ENCODE measurements around the gene MICU1. TPM values are rescaled to one million over a fixed set of nuclear protein-coding genes. Genes with fewer than 3 reads are reported as not detected.
A peak's percentile ranks its signal among the peaks of the same experiment; 100 is the strongest.

Gene MICU1
- polyA plus RNA-seq, 1 donor, result 54.6 TPM

DNA sequence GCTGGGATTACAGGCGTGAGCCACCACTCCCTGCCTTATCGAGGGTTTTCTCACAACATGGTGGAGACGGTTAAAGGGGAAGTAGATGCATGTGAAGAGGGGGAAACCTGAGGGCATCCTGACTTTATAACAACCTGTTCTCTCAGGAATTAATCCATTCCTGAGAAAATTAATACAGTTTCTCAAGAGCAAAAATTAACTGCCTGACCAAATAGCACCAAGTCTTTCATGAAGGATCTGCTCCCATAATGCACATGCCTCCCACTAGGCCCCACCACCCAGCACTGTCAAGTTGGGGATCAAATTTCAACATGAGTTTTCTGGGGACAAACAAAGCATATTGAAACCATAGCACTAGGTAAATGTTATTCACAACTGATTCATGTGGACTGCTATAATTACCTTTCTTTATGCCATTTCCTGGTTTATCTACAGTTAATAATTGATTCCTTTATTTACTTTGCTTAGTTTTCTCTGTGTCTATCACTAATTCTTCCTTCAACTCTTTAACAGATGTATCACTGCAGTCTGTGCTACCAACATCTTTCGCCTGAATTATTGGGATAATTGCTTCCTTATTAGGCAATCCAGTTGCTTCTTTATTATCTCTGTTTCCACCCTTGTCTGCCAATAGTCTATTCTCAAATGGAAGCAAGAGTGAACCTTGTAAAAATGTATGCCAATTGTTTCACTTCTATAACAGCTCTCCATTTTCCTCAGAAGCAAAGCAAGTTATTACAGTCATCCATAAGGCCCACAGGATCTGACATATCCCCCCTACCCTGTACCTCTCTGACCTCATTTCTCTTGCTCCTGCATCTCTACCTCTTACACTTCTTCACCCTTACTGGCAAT is 12.9 kb upstream of the MICU1 start:
- no peak overlapping the region for H3K4me3 ChIP-seq (ENCODE audit: low read length)
- H3K9me3 ChIP-seq (ENCODE audit: control insufficient read depth, low read depth, low read length), result no peaks in the 10 kb centered on the region
- no peaks in the 10 kb centered on the region for H3K27me3 ChIP-seq (ENCODE audit: control insufficient read depth, insufficient read depth, low read length)
- H3K4me1 ChIP-seq (ENCODE audit: control insufficient read depth, insufficient read depth, low read length), result peaks cover 12% of the 10 kb centered on the region
- H3K36me3 ChIP-seq (ENCODE audit: control insufficient read depth, insufficient read depth, low read length), result no peaks in the 10 kb centered on the region
- 0% methylated on average over 1 of the region's 4 CpGs for WGBS (ENCODE audit: insufficient coverage, low lambda C conversion rate)
- peak overlapping the region; percentile 61 for H3K27ac ChIP-seq (ENCODE audit: low read length)
- DNase-seq, result peak; percentile 54 to 81

DNA sequence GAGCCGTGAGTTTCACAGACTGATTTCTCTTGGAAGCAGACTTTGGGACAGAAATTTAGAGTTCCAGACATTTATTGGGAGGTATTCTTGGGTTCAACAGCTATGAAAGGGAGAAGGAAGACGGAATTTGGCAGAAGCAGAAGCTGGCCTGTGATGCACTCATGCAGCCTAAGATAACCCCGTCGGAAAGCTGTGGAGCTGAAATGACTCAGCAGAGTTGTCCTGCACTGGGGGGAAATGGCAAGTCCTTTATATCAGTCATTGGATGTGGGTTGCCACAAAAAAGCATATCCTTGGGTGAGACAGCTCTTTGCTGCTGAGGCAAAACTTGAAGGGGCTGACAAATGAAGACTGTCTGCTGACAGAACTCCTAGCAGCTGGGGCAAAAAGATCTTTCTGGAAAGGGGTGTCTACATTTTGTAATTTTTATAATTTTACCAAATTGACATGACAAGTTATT is 11.5 kb upstream of the MICU1 start:
- Histone ChIP-seq H3K27ac (ENCODE audit: low read length) (no peak overlapping the region), H3K27me3 (ENCODE audit: control insufficient read depth, insufficient read depth, low read length) (no peaks in the 10 kb centered on the region), H3K4me1 (ENCODE audit: control insufficient read depth, insufficient read depth, low read length) (peaks cover 11% of the 10 kb centered on the region), H3K9me3 (ENCODE audit: control insufficient read depth, low read depth, low read length) (no peaks in the 10 kb centered on the region), H3K4me3 (ENCODE audit: low read length) (no peak overlapping the region), H3K36me3 (ENCODE audit: control insufficient read depth, insufficient read depth, low read length) (no peaks in the 10 kb centered on the region)
- DNase-seq, result no peak
- WGBS (ENCODE audit: insufficient coverage, low lambda C conversion rate), result no CpG with 5 or more reads among the region's 4 CpGs

GRCh38 chr10:72630144-72630543 is 4.3 kb upstream of the MICU1 start:
- Histone ChIP-seq H3K36me3 (ENCODE audit: control insufficient read depth, insufficient read depth, low read length) (no peaks in the 10 kb centered on the region), H3K9me3 (ENCODE audit: control insufficient read depth, low read depth, low read length) (no peaks in the 10 kb centered on the region), H3K27me3 (ENCODE audit: control insufficient read depth, insufficient read depth, low read length) (no peaks in the 10 kb centered on the region), H3K4me1 (ENCODE audit: control insufficient read depth, insufficient read depth, low read length) (no peaks in the 10 kb centered on the region), H3K27ac (ENCODE audit: low read length) (no peak overlapping the region), H3K4me3 (ENCODE audit: low read length) (no peak overlapping the region)
- WGBS (ENCODE audit: insufficient coverage, low lambda C conversion rate), result no CpG with 5 or more reads among the region's 2 CpGs
- DNase-seq, result no peak

GRCh38 chr10:72626444-72626754 is 520 bp upstream of the MICU1 start:
- peak overlapping the region; percentile 80 for H3K4me3 ChIP-seq (ENCODE audit: low read length)
- peaks cover 3% of the 10 kb centered on the region for H3K36me3 ChIP-seq (ENCODE audit: control insufficient read depth, insufficient read depth, low read length)
- H3K9me3 ChIP-seq (ENCODE audit: control insufficient read depth, low read depth, low read length), result no peaks in the 10 kb centered on the region
- peak overlapping the region; percentile 23 for H3K27ac ChIP-seq (ENCODE audit: low read length)
- no peaks in the 10 kb centered on the region for H3K4me1 ChIP-seq (ENCODE audit: control insufficient read depth, insufficient read depth, low read length)
- no CpG with 5 or more reads among the region's 1 CpG for WGBS (ENCODE audit: insufficient coverage, low lambda C conversion rate)
- H3K27me3 ChIP-seq (ENCODE audit: control insufficient read depth, insufficient read depth, low read length), result no peaks in the 10 kb centered on the region
- no peak for DNase-seq

DNA sequence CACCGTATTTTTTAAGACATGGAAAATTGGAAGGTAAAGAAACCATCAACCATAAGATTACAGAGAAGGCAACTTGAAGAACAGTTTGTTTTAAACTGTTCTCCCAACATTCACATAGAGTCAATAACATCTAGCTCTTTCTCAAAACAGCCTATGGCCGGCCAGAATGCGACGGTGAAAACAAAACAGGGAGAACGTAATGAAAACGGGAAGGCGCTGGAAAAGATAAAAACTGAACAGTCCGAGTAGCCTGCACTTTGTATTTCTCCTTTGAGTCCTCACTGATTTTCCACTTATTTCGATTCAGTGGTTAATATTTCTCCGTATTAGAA is 637 bp downstream of the MICU1 start:
- Histone ChIP-seq H3K4me1 (ENCODE audit: control insufficient read depth, insufficient read depth, low read length) (no peaks in the 10 kb centered on the region), H3K36me3 (ENCODE audit: control insufficient read depth, insufficient read depth, low read length) (peaks cover 3% of the 10 kb centered on the region), H3K4me3 (ENCODE audit: low read length) (peak overlapping the region; percentile 80), H3K27me3 (ENCODE audit: control insufficient read depth, insufficient read depth, low read length) (no peaks in the 10 kb centered on the region), H3K9me3 (ENCODE audit: control insufficient read depth, low read depth, low read length) (no peaks in the 10 kb centered on the region), H3K27ac (ENCODE audit: low read length) (peak overlapping the region; percentile 84)
- DNase-seq, result no peak
- WGBS (ENCODE audit: insufficient coverage, low lambda C conversion rate), result 0% methylated on average over 7 of the region's 10 CpGs

DNA sequence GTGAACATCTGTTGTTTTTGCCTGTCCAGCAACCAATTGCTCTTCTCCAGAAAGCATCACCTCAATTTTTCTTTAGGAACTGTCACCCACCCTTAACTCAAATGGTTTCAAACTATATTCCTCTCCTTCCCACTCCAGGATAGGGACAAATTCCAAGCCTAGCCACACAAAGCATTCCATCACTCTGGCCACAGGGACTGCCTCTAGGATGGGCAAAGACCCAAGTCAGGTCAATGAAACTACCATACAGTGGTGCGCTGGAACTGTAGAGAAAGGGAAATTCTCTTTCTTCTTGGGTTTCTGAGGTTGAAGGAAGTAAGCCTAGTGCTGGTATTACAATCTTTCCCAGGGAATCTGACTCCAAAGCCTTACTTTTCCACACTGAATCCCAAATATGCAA is 3.6 kb downstream of the MICU1 start:
- Histone ChIP-seq H3K36me3 (ENCODE audit: control insufficient read depth, insufficient read depth, low read length) (peaks cover 3% of the 10 kb centered on the region), H3K4me1 (ENCODE audit: control insufficient read depth, insufficient read depth, low read length) (no peaks in the 10 kb centered on the region), H3K27ac (ENCODE audit: low read length) (no peak overlapping the region), H3K4me3 (ENCODE audit: low read length) (no peak overlapping the region), H3K9me3 (ENCODE audit: control insufficient read depth, low read depth, low read length) (no peaks in the 10 kb centered on the region), H3K27me3 (ENCODE audit: control insufficient read depth, insufficient read depth, low read length) (no peaks in the 10 kb centered on the region)
- WGBS (ENCODE audit: insufficient coverage, low lambda C conversion rate), result no CpG with 5 or more reads among the region's 1 CpG
- no peak for DNase-seq

- Histone ChIP-seq H3K36me3 (ENCODE audit: control insufficient read depth, insufficient read depth, low read length) (no peaks in the 10 kb centered on the region), H3K4me1 (ENCODE audit: control insufficient read depth, insufficient read depth, low read length) (no peaks in the 10 kb centered on the region), H3K9me3 (ENCODE audit: control insufficient read depth, low read depth, low read length) (no peaks in the 10 kb centered on the region), H3K27me3 (ENCODE audit: control insufficient read depth, insufficient read depth, low read length) (no peaks in the 10 kb centered on the region), H3K27ac (ENCODE audit: low read length) (no peak overlapping the region), H3K4me3 (ENCODE audit: low read length) (no peak overlapping the region)
- no peak for DNase-seq
- no CpG with 5 or more reads among the region's 1 CpG for WGBS (ENCODE audit: insufficient coverage, low lambda C conversion rate)
These were observed 9.2 kb downstream of the MICU1 start for GRCh38 chr10:72616716-72617115.

- Histone ChIP-seq H3K27me3 (ENCODE audit: control insufficient read depth, insufficient read depth, low read length) (no peaks in the 10 kb centered on the region), H3K9me3 (ENCODE audit: control insufficient read depth, low read depth, low read length) (no peaks in the 10 kb centered on the region), H3K4me3 (ENCODE audit: low read length) (no peak overlapping the region), H3K36me3 (ENCODE audit: control insufficient read depth, insufficient read depth, low read length) (no peaks in the 10 kb centered on the region), H3K4me1 (ENCODE audit: control insufficient read depth, insufficient read depth, low read length) (no peaks in the 10 kb centered on the region), H3K27ac (ENCODE audit: low read length) (no peak overlapping the region)
- no peak for DNase-seq
- 71% methylated on average over 1 of the region's 3 CpGs for WGBS (ENCODE audit: insufficient coverage, low lambda C conversion rate)
These were observed 9.9 kb downstream of the MICU1 start for GRCh38 chr10:72615970-72616369.

DNA sequence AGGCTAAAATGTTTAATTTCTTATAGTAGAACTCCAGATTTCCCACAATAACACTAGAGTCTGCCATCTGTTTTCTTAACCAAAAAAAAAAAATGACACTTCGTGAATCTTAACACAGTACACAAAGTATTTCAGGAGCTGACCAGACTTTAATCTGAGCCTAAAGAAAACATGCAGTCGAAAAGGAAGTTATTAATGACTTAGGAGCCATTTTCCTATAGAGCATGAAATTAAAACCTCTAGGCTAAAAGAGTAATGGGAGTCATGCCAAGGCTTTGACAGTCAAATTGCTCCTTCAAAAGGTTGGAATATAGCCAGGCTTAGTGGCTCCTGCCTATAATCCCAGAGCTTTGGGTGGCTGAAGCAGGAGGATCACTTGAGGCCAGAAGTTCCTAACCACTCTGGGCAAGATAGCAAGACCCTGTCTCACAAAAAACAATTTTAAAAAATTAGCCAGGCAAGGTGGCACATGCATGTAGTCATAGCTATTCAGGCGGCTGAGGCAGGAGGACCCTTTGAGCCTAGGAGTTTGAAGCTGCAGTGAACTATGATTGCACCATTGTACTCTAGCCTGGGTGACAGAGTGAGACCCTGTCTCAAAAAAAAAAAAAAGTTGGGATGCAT is 13.6 kb downstream of the MICU1 start:
- H3K27me3 ChIP-seq (ENCODE audit: control insufficient read depth, insufficient read depth, low read length), result no peaks in the 10 kb centered on the region
- no CpG with 5 or more reads among the region's 3 CpGs for WGBS (ENCODE audit: insufficient coverage, low lambda C conversion rate)
- DNase-seq, result no peak
- no peaks in the 10 kb centered on the region for H3K9me3 ChIP-seq (ENCODE audit: control insufficient read depth, low read depth, low read length)
- H3K4me1 ChIP-seq (ENCODE audit: control insufficient read depth, insufficient read depth, low read length), result no peaks in the 10 kb centered on the region
- no peak overlapping the region for H3K27ac ChIP-seq (ENCODE audit: low read length)
- no peak overlapping the region for H3K4me3 ChIP-seq (ENCODE audit: low read length)
- H3K36me3 ChIP-seq (ENCODE audit: control insufficient read depth, insufficient read depth, low read length), result no peaks in the 10 kb centered on the region

DNA sequence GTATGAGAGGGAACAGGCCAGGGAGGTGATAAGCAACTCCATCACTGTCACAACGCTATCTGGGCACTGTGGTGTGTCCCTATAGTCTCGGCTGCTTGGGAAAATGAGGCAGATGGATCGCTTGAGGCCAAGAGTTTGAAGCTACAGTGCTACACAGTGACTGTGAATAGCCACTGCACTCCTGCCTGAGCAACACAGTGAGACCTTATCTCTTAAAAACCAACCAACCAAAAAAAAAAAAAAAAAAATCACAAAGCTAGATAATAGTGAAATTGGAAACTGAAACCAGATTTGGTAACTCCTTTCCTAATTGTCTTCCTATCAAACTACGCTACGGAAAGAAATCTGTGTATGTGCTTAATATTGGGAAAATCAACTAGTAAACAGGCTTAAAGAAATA is 14.1 kb downstream of the MICU1 start:
- H3K4me3 ChIP-seq (ENCODE audit: low read length), result no peak overlapping the region
- DNase-seq, result peak in 1 of 2 donors; percentile 14

DNA sequence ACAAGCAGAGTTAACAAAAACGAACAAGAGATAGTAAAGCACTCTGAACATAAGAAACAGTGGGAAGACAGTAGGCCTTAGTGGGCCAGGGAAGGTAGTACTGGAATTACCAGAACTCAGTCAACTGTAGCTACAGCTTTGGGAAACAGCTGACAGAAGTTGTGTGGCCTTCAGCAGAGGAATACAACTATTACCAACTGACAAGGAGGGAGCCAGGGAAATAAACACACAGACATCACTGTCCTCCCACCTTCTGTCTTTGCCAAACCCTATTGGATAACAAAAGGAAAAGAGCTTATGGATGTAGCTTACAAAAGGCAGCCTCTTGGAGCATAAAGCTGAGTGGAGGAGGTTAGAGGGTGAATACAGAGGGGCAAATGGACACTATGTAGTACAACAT is 15.4 kb downstream of the MICU1 start:
- H3K27ac ChIP-seq (ENCODE audit: low read length), result no peak overlapping the region
- no peaks in the 10 kb centered on the region for H3K36me3 ChIP-seq (ENCODE audit: control insufficient read depth, insufficient read depth, low read length)
- no peaks in the 10 kb centered on the region for H3K9me3 ChIP-seq (ENCODE audit: control insufficient read depth, low read depth, low read length)
- no peak overlapping the region for H3K4me3 ChIP-seq (ENCODE audit: low read length)
- 100% methylated on average over 1 of the region's 1 CpG for WGBS (ENCODE audit: insufficient coverage, low lambda C conversion rate)
- H3K27me3 ChIP-seq (ENCODE audit: control insufficient read depth, insufficient read depth, low read length), result no peaks in the 10 kb centered on the region
- no peaks in the 10 kb centered on the region for H3K4me1 ChIP-seq (ENCODE audit: control insufficient read depth, insufficient read depth, low read length)
- no peak for DNase-seq

More for the DNA sequence above, 14.1 kb downstream of the MICU1 start:
- 71% methylated on average over 2 of the region's 5 CpGs for WGBS (ENCODE audit: insufficient coverage, low lambda C conversion rate)
- no peaks in the 10 kb centered on the region for H3K27me3 ChIP-seq (ENCODE audit: control insufficient read depth, insufficient read depth, low read length)
- H3K27ac ChIP-seq (ENCODE audit: low read length), result no peak overlapping the region
- H3K36me3 ChIP-seq (ENCODE audit: control insufficient read depth, insufficient read depth, low read length), result no peaks in the 10 kb centered on the region
- H3K9me3 ChIP-seq (ENCODE audit: control insufficient read depth, low read depth, low read length), result no peaks in the 10 kb centered on the region
- H3K4me1 ChIP-seq (ENCODE audit: control insufficient read depth, insufficient read depth, low read length), result no peaks in the 10 kb centered on the region

Data from large intestine (tissue), 3 donors.